SIG-M5 treated with dmso at 0.1 percent for 504 hours (cell line): ENCODE data around the gene CACTIN.
"Not testable (repeated sequence)": the region's sequence is repeated elsewhere in the genome, so short reads cannot be mapped to it uniquely, and the experiment has no call there.

Experiments used
- DNase-seq: peaks from one replicate; lab custom pipeline; 2025; ENCODE audit not compliant: unreplicated experiment; lab: John Stamatoyannopoulos, UW

Gene CACTIN

DNA sequence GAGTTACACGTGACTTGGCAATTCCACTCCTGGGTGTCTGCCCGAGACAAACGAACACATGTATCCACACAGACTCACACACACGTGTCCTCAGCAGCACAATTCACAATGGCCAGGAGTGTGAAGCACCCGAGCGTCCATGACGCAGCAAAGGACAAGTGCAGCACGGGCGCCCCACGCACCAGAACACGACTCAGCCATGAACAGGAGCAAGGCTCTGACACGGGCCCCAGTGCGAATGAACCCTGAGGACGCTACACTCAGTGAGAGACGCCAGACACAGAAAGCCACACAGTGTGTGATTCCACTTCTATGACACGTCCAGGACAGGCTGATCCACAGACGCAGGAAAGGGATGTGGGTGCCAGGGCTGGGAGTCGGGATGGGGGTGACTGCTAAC is 37.2 kb upstream of the CACTIN start:
- DNase-seq: no peak

GRCh38 chr19:3661284-3662238 is 35.0 kb upstream of the CACTIN start:
- DNase-seq: no peak

GRCh38 chr19:3660493-3661219 is 34.1 kb upstream of the CACTIN start:
- DNase-seq: no peak

- no peak for DNase-seq
These were observed 33.1 kb upstream of the CACTIN start for GRCh38 chr19:3659746-3660112.

- DNase-seq: no peak
These were observed 32.5 kb upstream of the CACTIN start for GRCh38 chr19:3658870-3659745.

DNA sequence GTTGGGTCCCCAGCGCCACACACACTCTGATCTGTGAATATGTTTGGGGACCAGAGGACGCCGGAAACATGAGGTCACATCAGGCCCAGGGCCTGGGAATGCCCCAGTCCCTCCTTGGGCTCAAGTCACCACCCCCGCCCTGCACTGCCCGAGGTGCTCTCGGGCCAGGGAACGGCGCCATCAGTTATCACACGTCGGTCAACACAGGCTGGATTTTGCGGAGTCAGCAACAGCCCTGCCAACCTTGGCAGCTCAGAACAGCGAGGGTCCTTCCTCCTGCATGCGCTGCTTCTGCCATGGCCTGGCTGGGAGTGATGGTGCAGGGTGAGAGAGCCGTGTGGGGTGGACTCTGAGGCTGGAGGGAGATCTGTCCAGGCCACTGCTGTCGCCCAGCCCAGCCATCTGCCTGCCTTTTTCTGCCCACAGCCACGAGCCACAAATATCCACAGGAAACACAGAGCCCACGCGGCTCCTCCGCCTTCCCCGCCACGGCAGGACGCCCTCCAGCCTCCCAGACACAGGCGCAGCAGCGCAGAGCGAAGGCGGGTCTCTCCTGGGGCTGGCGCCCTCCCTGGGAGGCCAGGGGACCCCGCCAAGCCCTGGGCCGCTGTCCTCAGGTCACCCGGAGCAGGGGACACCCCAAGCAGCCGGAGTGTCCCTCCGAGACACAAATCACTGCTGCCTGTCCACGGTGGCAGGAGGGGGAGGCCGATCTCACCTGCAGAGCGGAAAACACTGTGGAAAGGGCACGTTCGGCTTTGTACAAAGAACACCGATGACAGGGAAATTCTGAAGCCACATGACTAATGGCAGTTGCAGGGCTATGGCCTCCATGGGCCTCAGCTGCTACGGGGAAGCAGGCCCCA is 31.6 kb upstream of the CACTIN start:
- DNase-seq: no peak

DNA sequence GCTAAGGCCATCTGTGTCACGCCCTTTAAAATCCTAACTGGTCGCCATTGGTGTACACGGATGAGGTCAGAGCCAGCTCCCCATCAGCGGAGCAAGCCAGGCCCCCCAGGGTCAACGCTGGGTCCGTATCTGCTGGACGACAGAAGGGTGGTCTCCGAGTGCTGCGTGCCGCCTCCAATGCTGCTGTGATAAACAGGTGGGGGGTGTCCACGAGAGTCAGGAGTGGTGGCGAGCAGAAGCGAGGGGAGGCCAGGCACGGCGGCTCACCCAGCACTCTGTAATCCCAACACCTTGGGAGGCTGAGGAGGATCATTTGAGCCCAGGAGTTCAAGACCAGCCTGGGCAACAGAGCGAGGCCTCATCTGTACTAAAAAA is 30.8 kb upstream of the CACTIN start:
- DNase-seq: no peak

GRCh38 chr19:3656747-3657394 is 30.3 kb upstream of the CACTIN start:
- DNase-seq: no peak

- no peak for DNase-seq
These were observed 29.6 kb upstream of the CACTIN start for GRCh38 chr19:3656073-3656746.

GRCh38 chr19:3655402-3656072 is 28.9 kb upstream of the CACTIN start:
- DNase-seq: no peak

GRCh38 chr19:3653865-3654513 is 27.4 kb upstream of the CACTIN start:
- DNase-seq: no peak

DNA sequence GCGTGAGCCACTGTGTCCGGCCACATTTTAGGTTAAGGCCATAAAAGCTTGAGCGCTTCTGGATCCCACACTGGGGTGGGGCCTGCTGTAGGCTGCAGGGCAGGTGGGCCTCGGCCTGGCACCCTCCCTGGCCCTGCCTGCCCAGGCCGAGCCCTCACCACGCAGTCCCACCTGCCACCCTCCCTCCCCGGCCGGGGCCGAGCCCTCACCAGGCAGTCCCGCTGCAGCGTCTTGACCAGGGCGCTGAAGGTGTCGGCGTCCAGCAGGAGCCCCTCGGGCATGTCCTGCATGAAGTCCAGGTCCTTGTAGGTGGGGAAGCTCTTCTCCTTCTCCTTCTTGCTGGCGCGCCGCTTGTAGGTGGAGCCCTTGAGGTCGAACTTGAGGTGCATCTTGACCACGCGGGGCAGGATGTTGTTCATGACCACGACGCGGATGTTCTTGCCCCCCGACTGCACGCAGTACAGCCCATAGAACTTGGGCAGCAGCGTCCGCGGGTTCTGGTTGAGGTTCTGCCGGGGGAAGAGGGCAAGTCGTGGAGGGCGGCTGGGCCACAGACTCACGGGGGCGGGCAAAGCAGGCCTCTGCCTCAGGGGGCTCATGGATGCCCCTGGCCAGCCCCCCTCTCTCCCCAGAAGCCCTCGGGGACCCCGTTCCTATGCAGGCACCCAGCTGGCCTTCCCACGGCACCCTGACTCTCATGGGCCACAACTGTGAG is 26.6 kb upstream of the CACTIN start:
- DNase-seq: no peak

- DNase-seq: no peak
These were observed 25.8 kb upstream of the CACTIN start for GRCh38 chr19:3652422-3652821.

- DNase-seq: no peak
These were observed 25.1 kb upstream of the CACTIN start for GRCh38 chr19:3651684-3652083.

GRCh38 chr19:3649888-3650287 is 23.3 kb upstream of the CACTIN start:
- no peak for DNase-seq

- DNase-seq: no peak
These were observed 21.7 kb upstream of the CACTIN start for GRCh38 chr19:3648037-3648905.

GRCh38 chr19:3647102-3647501 is 20.5 kb upstream of the CACTIN start:
- DNase-seq: not testable (repeated sequence)
